HEK293 (cell line): ENCODE measurements around the gene RANBP10.
A peak's percentile ranks its signal among the peaks of the same experiment; 100 is the strongest.

Source experiments
- AEBP2 ChIP-seq: fragments of 450-650 bp; formaldehyde crosslinking; IDR thresholded peaks from 2 replicates; pipeline ENCODE4 v1.5.1; 2016; ENCODE audit warnings: missing biosample characterization, missing genetic modification characterization, borderline replicate concordance
- CTCF ChIP-seq: fragments of 450-650 bp; formaldehyde crosslinking; IDR thresholded peaks from 2 replicates; pipeline ENCODE4 v1.5.1; 2016; ENCODE audit warnings: missing biosample characterization, missing genetic modification characterization
- HIC1 ChIP-seq: fragments of 450-650 bp; formaldehyde crosslinking; IDR thresholded peaks from 2 replicates; pipeline ENCODE4 v1.5.1; 2016; ENCODE audit warnings: missing biosample characterization, missing genetic modification characterization
- HOXC10 ChIP-seq: sonication (generic); formaldehyde crosslinking; IDR thresholded peaks from 2 replicates; pipeline ENCODE4 v1.8.1; 2023; ENCODE audit warnings: mild to moderate bottlenecking, missing genetic modification reagents
- KLF16 ChIP-seq: fragments of 450-650 bp; formaldehyde crosslinking; IDR thresholded peaks from 2 replicates; pipeline ENCODE4 v1.5.1; 2017; ENCODE audit warnings: missing biosample characterization, missing genetic modification characterization
- PATZ1 ChIP-seq: fragments of 450-650 bp; formaldehyde crosslinking; IDR thresholded peaks from 2 replicates; pipeline ENCODE4 v1.5.1; 2016; ENCODE audit warnings: missing biosample characterization, missing genetic modification characterization
- PBX3 ChIP-seq: sonication (generic); formaldehyde crosslinking; IDR thresholded peaks from 2 replicates; pipeline ENCODE4 v1.8.1; 2022; ENCODE audit warnings: mild to moderate bottlenecking, moderate library complexity, missing genetic modification reagents
- PRDM1 ChIP-seq: fragments of 450-650 bp; formaldehyde crosslinking; IDR thresholded peaks from 2 replicates; pipeline ENCODE4; 2016; ENCODE audit warnings: missing biosample characterization, missing genetic modification characterization
- TSHZ1 ChIP-seq: fragments of 450-650 bp; formaldehyde crosslinking; IDR thresholded peaks from 2 replicates; pipeline ENCODE4 v1.5.1; 2016; ENCODE audit warnings: missing biosample characterization, missing genetic modification characterization, borderline replicate concordance
- ZEB2 ChIP-seq: fragments of 450-650 bp; formaldehyde crosslinking; IDR thresholded peaks from 2 replicates; pipeline ENCODE4 v1.5.1; 2016; ENCODE audit warnings: missing biosample characterization, missing genetic modification characterization
- ZFP69B ChIP-seq: fragments of 450-650 bp; formaldehyde crosslinking; IDR thresholded peaks from 2 replicates; pipeline ENCODE4 v1.5.1; 2016; ENCODE audit warnings: missing biosample characterization, missing genetic modification characterization
- ZNF169 ChIP-seq: fragments of 450-650 bp; formaldehyde crosslinking; IDR thresholded peaks from 2 replicates; pipeline ENCODE4 v1.5.1; 2016; ENCODE audit warnings: missing biosample characterization, missing genetic modification characterization
- ZNF175 ChIP-seq: fragments of 450-650 bp; formaldehyde crosslinking; IDR thresholded peaks from 2 replicates; pipeline ENCODE4 v1.5.1; 2016; ENCODE audit warnings: missing biosample characterization, missing genetic modification characterization
- ZNF184 ChIP-seq: fragments of 450-650 bp; IDR thresholded peaks from 2 replicates; pipeline ENCODE4 v1.5.1; 2018; ENCODE audit warnings: missing biosample characterization, mild to moderate bottlenecking, missing genetic modification characterization
- ZNF2 ChIP-seq: fragments of 450-650 bp; formaldehyde crosslinking; IDR thresholded peaks from 2 replicates; pipeline ENCODE4 v1.5.1; 2016; ENCODE audit warnings: missing biosample characterization, missing genetic modification characterization
- ZNF223 ChIP-seq: fragments of 450-650 bp; formaldehyde crosslinking; IDR thresholded peaks from 2 replicates; pipeline ENCODE4 v1.5.1; 2016; ENCODE audit warnings: missing biosample characterization, missing genetic modification characterization
- ZNF26 ChIP-seq: fragments of 450-650 bp; formaldehyde crosslinking; IDR thresholded peaks from 2 replicates; pipeline ENCODE4 v1.5.1; 2016; ENCODE audit warnings: missing biosample characterization, missing genetic modification characterization
- ZNF311 ChIP-seq: fragments of 450-650 bp; formaldehyde crosslinking; IDR thresholded peaks from 2 replicates; pipeline ENCODE4 v1.5.1; 2017; ENCODE audit warnings: missing biosample characterization, missing genetic modification characterization, borderline replicate concordance
- ZNF335 ChIP-seq: fragments of 450-650 bp; formaldehyde crosslinking; conservative IDR thresholded peaks from 2 replicates; pipeline ENCODE4 v1.5.1; 2016; ENCODE audit warnings: missing biosample characterization, missing genetic modification characterization
- ZNF488 ChIP-seq: fragments of 450-650 bp; formaldehyde crosslinking; IDR thresholded peaks from 2 replicates; pipeline ENCODE4 v1.5.1; 2016; ENCODE audit warnings: missing biosample characterization, missing genetic modification characterization
- ZNF514 ChIP-seq: fragments of 450-650 bp; formaldehyde crosslinking; IDR thresholded peaks from 2 replicates; pipeline ENCODE4 v1.5.1; 2016; ENCODE audit warnings: missing biosample characterization, missing genetic modification characterization
- ZNF660 ChIP-seq: fragments of 450-650 bp; IDR thresholded peaks from 2 replicates; pipeline ENCODE4 v1.5.1; 2018; ENCODE audit warnings: missing biosample characterization, mild to moderate bottlenecking, missing genetic modification characterization
- ZNF701 ChIP-seq: fragments of 450-650 bp; formaldehyde crosslinking; IDR thresholded peaks from 2 replicates; pipeline ENCODE4 v1.5.1; 2016; ENCODE audit warnings: missing biosample characterization, missing genetic modification characterization
- ZNF843 ChIP-seq: fragments of 450-650 bp; formaldehyde crosslinking; IDR thresholded peaks from 2 replicates; pipeline ENCODE4 v1.5.1; 2016; ENCODE audit warnings: missing biosample characterization, missing genetic modification characterization

RANBP10 gene

GRCh38 chr16:67719048-67719777 lies 87.1 kb downstream of the RANBP10 start, which contains the start of gene GFOD2 (continued):
- TF ChIP-seq HIC1 (tag by site-specific recombination), result peak; percentile 74; the same call in 1 of the 2 replicates
- TF ChIP-seq ZNF169, result no peak
- no peak for TF ChIP-seq PBX3 (CRISPR knock-in tag)
- peak; percentile 64; the same call in 1 of the 2 replicates for TF ChIP-seq CTCF
- peak; percentile 82 for TF ChIP-seq KLF16 (tag by site-specific recombination)
- peak; percentile 65; the same call in 1 of the 2 replicates for TF ChIP-seq ZNF2 (tag by site-specific recombination)
- no peak for TF ChIP-seq HOXC10 (CRISPR knock-in tag)
- TF ChIP-seq ZNF175 (tag by site-specific recombination), result no peak
- TF ChIP-seq ZNF488 (tag by site-specific recombination), result no peak
- TF ChIP-seq ZNF311 (tag by site-specific recombination), result no peak
- TF ChIP-seq ZFP69B (tag by site-specific recombination), result peak; percentile 46; the same call in 1 of the 2 replicates
- 0 out of 2 replicates have a peak, but pooled peaks have one; percentile 27 for TF ChIP-seq ZNF843 (tag by site-specific recombination)
- TF ChIP-seq PATZ1, result peak; percentile 98
- TF ChIP-seq AEBP2 (tag by site-specific recombination), result no peak
- TF ChIP-seq TSHZ1, result no peak
- TF ChIP-seq ZNF26 (tag by site-specific recombination), result no peak
- no peak; the same call in 1 of the 2 replicates for TF ChIP-seq ZEB2
- no peak for TF ChIP-seq ZNF701 (tag by site-specific recombination)
- peak; percentile 34; the same call in 1 of the 2 replicates for TF ChIP-seq ZNF660 (tag by site-specific recombination)
- TF ChIP-seq ZNF335, result peak; percentile 93
- no peak for TF ChIP-seq ZNF184 (tag by site-specific recombination)
- no peak for TF ChIP-seq ZNF223 (tag by site-specific recombination)
- no peak for TF ChIP-seq ZNF514
- TF ChIP-seq PRDM1 (tag by site-specific recombination), result no peak
